Inflammatory macrophage (primary cell): ENCODE results near the gene RAMP2.
A peak's percentile ranks its signal among the peaks of the same experiment; 100 is the strongest.
"Not testable (repeated sequence)": the region's sequence is repeated elsewhere in the genome, so short reads cannot be mapped to it uniquely, and the experiment has no call there.

Source experiments
- DNase-seq, 2 donors: peaks; one replicate each; pipeline ENCODE4 v3.0.0-alpha.2; 2020 to 2022
- total RNA-seq, 18 experiments: gene quantifications; one replicate each; lab custom pipeline; 2026; ENCODE audit warnings: mixed read lengths in 6 of 18, inconsistent platforms in 2 of 18; lab: John Stamatoyannopoulos, UW

RAMP2 gene, protein sequence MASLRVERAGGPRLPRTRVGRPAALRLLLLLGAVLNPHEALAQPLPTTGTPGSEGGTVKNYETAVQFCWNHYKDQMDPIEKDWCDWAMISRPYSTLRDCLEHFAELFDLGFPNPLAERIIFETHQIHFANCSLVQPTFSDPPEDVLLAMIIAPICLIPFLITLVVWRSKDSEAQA
- 0 to 0.29 (median 0.06) reads per million in 18 experiments for total RNA-seq

DNA sequence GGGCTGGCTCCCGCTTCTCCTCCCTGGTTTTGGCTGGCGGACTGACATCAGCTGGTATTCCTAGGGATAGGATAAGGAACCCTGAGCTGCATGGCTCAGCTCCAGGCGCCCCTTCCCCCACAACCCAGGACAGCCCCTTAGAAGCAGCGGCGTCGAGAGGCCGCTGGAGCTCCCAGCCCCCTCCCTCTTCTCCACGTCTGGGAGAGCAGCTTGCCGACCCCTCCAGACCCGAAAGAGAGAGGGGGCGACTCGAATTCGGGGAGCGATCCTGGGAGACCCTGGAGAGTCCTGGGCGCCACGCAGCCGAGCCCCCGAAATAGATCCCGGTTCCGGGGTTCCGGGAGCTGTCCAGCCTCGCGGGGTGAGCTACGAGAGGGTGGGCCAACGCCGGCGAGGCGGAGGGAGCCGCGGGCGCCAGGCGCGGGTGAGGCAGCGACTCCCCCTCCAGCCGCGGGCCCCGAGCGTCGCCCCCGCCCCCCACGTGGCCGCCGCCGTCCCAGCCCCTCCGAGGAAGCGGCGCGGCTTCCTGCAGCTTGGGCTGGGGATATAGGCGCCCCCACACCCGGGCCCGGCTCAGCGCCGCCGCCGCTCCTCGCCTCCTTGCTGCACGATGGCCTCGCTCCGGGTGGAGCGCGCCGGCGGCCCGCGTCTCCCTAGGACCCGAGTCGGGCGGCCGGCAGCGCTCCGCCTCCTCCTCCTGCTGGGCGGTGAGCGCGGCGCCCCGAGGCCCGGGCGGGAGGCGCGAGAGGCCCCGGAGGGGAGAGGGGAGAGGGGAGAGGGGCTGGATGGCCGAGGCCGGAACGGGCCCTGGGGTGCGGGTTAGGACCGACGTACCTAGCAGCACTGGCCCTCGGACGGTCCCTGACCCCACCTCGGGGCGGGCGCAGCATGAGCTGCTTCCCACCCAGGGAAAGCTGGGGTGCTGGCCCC lies at the start of gene RAMP2:
TSS of gene RAMP2 (plus strand) at position 576 of the 930 bp plus-strand sequence. CDS start at position 611, 35 bp downstream.
- DNase-seq, result peak in 1 of 2 donors; percentile 31

DNA sequence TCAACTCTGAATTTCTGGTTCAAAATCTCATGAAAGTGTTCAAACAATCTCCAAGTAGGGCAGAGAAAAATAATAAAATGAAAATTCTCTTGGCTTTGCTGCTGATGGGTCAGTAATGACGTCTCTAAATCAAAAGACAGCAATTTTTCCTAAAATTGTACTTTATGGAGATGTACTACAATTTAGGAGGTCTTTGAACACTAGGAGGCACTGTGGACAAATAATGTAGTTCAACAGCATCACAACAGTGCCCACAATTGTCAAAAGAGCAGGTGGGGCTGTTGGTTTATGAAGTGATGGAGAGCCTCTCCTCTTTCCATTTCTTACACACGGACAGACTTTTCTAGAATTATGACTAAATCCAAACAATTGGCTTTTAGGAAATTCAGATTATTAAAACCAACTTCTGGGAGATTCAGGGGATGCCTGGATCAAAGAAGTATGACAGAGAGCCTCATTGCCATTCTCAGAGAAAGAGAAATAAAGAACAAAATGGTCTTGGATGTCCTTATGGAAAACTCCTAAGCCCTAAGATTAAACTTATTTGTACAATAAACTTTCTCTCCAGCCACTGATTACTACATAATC lies 39.9 kb upstream of the RAMP2 start:
- peak; percentile 63 to 69 for DNase-seq

DNA sequence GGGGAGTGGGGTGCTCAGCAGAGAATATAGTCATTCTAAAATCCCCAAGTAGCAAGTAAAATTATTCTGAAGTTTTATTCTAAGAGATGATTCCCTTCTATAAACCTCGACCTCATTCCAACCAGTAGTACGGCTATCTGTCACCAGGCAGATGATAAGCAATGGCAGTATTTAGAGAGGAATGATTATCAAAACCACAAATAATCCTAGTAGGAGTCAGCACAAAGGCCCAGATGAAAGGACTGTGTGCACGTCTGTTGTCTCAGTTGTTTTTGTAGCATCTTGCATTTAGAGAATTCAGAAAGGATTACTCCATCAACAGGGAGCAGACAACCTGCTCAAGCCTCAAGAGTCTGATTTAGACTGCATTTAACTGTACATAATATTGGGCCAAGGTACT lies 37.4 kb upstream of the RAMP2 start:
- no peak for DNase-seq

DNA sequence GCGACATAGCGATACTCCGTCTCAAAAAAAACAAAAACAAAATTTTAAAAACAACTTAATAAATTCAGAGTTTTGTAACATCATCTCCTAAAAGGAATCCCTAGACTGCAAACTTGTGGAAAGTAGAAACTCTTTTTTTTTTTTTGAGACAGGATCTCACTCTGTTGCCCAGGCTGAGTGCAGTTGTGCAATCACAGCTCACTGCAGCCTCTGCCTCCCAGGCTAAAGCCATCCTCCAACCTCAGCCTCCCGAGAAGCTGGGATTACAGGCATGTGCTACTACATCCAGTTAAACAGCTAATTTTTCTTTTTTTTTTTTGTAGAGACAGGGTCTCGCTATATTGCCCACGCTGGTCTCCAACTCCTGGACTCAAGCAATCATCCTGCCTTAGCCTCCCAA lies 35.9 kb upstream of the RAMP2 start:
- no peak for DNase-seq

DNA sequence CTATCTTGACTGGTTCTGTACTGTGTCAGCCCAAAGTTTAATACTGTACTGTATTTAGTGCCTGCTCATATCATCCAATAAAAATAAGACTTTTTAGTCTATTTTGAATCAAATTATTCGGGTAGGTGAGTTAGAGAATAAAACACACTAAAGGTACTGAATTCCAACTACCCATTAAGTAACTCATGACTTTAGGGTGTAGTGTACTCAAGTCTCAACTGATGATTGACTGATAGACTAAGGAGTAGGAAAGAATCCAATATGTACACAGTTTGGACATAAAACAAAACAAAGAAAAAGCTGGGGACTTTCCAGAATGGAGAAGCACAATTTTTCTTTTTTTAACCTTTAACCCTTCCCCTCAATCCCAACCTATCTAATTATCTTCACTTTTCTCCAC lies 20.3 kb upstream of the RAMP2 start:
- no peak for DNase-seq

DNA sequence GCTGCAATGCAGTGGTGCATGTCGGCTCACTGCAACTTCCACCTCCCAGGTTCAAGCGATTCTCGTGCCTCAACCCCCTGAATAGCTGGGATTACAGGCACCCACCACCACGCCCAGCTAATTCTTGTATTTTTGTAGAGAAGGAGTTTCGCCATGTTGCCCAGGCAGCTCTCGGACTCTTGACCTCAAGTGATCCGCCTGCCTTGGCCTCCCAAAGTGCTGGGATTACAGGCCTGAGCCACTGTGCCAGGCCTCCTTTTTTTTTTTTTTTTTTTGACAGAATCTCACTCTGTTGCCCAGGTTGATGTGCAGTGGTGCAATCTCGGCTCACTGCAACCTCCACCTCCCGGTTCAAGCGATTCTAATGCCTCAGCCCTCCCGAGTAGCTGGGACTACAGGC lies 18.1 kb upstream of the RAMP2 start:
- DNase-seq, result not testable (repeated sequence)

DNA sequence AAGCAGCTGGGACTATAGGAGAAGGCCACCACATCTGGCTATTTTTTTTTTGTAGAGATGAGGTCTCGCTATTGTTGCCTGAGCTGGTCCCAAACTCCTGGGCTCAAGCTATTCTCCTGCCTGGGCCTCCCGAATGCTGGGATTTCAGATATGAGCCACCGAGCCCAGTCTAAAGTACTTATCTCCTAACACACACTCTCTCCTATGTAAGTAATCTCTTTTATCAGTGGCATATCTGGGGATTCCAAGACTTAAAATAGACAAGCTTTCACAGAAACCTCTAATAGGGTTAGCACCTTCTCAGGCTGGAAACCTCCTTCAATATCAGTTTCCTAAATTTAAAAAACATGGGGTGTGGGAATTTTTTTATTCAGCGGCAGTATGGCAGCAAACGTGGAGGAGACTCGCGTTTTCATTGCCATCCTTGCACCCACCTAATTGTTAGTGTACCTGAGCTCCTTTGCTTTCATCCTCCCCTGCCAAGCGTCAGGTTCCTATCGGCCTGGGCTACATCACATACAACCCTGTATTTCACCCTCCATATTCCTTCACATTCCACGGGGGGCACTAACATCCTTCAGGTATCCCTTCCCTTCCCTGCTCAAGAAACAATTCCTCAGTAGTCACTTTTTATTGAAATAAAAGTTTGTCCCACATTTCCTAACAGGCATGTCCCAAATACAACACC lies 17.3 kb upstream of the RAMP2 start:
- DNase-seq, result no peak

DNA sequence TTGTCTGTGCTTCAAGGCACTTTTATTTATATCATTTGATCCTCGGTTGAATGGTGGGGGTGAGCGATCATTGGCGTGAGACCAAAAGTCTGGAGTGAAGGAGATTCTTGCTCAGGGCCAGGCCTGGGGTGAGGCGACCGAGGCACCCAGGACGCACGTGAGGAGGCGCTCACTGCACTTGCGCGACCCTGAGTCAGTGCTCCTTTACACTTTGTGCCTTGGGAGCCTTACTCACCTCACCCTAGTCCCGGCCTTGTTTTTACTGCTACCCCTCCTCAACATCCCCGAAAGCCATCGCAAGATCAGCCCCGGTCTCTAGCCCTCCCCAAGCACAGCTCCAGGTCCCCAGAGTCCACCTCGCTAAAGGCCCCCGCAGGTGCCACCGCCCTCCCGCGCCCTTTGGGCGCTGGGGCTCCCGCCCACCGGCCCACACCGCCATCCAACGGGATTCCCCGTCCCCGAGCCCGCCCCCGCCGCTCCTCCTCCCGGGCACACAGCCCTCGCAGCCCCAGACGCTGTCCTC lies 16.7 kb upstream of the RAMP2 start:
- DNase-seq, result peak; percentile 38 to 46

DNA sequence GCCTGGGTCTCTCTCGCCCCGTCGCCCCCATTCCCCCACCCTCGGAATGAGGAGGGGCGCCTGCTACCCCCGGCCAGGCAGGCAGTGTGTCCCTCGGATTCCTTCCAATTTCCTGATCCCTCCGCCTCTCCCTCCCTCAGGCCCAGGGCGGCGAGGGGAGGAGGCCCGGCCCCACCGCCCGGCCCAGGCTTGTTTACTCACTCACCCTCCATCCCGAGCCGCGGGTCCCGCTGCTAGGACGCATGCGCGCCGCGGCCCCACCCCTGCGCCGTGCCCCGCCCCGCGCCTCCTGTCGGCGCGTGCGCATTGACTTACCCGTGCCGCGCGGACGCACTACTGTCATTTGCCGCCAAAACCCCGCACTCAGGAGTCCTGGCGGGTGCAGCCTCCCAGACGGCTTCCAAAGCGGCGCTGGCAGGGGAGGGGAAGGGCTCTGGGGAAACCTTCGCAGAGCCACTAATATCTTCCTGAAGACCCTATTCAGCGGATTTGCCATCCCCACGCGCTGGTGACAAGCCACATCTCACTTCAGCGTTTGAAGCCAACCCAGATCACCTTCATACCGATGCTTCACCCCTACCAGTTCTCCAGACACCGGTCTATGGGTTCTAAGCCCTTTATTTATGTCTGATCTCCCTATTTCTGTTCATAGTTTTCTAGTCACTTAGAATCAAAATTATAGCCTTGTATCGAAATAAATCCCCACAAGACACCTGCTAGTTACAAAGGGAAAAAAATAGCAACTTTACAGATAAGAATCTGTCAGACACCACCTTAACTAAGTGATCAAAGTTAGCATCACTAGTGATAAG lies 16.0 kb upstream of the RAMP2 start, which contains the start of gene EZH1:
TSS of gene EZH1 (minus strand) at position 235 of the 812 bp plus-strand sequence. CDS start 16,099 bp downstream, outside the sequence.
- peak; percentile 90 to 91 for DNase-seq

DNA sequence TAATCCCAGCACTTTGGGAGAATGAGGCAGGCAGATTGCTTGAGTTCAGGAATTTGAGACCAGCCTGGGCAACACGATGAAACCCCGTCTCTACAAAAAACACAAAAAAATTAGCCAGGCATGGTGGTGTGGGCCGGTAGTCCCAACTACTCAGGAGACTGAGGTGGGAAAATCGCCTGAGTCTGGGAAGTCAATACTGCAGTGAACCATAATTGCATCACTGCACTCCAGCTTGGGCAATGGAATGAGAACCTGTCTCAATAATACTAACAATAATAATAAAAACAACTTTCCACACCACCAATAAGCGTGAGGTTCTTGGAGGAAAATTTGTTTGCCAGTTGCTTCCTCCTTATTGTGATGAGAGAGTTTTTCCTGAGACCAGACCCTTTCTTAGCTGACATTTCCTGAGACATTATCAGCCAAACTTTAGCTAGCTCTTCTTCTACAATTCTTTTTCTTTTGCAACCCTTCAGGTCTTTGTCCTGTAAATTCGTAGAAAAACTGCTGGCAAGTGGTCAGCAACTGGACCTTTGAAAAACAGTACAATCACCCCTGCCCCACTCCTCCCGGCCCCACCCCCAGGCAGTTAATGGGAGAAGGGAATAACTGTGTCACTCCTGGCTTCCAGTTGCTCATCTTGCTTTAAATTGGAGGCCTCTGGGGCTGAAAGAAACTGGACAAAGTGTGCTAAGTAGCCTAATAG lies 12.7 kb upstream of the RAMP2 start:
- no peak for DNase-seq

DNA sequence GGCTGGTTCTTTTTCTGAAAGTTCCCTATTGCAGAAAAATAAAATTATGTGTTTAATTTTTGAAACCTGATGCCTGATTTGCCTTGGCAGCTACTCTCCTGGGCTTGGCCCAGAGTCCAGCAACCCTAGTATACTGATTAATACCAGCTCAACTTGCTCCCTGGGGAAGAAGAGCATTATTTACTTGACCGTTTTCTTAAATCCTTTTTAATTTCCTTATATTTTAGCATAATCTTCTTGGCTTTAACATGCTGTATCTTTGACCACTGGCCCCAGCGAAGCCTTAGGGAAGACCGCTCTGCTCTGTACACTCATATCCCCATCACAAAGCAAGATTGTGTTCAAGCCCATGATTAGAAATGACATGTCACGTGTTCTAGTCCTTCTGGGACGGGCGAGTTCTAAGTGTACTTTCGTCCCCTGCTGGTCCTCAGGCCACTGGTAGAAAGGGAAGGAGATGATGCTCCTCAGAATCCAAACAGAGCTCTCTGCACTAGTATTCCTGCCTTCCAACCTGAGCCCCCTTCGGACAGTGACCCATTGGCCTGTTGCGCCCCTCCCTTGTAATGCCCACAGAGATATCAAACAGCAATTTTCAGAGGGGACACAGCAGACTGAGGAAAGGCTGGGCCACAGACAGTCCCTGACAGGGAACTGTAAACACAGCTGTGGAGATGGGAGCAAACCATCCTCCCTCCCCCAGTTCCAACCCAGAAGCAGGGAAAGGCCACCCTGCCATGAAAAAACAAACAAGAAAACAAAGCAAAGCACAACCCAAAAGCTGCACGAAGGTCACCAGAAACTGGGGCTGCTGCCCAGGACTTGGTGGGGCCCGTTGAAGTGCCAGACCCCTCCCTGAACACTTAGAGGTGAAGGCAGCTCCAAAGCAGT lies 11.9 kb upstream of the RAMP2 start:
- DNase-seq, result no peak

DNA sequence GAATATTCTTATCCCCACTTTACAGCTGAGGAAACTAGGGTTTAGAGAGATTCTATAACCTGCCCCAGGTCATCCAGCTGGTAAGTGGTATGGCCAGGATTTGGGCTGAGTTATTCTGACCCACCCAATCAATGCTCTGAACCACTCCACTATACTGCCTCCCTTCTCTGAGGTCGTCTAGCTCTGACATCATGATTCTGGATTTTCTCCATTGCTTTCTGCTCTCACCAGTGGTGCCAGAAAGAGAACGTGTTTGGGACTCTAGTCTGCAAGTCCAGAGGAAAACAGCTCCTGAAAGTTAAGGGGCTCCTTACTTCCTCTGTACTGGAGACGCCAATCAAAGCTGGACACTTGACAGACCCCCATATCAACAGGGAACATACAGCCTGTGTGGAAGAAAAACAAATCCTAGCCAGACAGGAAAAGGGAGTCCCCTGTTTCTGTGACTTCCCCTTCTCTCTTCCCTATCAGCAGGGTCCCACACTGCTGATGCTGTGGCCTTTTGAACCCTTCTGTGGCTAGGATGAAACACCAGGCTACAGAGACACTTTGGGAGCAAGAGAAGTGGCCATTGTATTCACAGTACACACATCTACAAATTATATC lies 10.2 kb upstream of the RAMP2 start:
- peak; percentile 55 to 57 for DNase-seq

DNA sequence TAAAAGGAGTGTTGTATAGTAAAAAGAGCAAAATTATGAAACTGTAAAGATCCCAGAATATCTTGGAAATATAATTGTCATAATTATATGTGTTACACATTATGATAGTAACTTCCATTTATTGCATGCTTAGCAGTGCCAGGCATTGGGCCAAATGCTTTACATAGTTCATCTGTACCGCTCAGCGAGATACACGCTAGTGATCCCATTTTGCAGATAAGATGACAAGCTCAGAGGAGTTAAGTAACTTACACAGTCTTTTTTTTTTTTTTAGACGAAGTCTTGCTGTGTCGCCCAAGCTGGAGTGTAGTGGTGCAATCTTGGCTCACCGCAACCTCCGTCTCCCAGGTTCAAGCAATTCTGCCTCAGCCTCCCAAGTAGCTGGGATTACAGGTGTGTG lies 9.4 kb upstream of the RAMP2 start:
- DNase-seq, result no peak

DNA sequence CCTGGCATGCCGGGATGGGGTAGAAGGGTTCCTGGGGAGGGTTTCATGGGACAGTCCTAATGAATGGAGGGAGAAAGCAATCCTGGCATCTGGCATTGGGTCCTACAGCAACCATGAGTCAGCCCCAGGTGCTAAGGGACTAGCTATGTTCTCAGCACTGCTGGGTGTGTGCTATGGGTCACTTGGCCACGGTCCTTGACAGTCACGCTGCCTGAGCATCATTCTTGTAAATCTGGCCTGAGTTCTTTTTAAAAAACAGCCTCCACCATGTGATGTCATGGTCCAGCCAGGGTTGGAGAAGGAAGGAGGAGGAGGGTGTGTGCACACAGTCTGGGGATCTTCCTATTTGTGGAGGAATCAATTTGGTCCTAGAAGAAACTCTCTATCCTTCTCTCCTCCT lies 6.2 kb upstream of the RAMP2 start:
- DNase-seq, result peak; percentile 29 to 36

DNA sequence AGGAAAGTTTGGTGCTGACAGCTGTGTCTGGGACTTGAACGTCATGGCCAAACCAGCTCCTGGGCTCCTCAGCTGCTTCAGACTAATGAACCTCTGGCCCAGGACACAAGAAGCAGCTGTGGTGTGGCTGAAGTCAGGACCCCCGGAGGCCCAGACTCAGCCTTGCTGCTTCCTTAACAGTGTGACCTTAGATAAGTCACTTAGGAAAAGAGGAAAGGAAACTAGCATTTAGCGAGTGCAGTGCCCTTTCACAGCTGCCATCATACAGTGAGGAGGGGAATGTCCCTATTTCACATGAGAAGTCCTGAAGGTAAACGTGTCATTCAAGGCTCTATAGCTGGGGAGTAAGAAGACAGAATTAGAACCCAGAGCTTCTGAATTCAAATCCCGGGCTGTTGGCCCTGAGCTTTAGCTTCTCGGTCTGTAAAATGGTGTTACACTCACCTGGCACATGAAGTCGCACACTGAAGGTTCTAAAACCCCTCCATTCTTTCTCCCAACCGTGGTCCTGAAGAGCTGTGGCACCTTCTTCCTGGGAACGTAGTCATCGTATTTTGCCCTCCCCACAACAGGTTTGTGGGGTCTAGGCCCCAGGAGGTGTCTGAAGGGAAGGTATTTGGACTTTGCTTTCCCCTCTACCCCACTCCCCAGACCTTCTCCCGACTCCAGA lies 910 bp upstream of the RAMP2 start:
- DNase-seq, result peak; percentile 57 to 60

DNA sequence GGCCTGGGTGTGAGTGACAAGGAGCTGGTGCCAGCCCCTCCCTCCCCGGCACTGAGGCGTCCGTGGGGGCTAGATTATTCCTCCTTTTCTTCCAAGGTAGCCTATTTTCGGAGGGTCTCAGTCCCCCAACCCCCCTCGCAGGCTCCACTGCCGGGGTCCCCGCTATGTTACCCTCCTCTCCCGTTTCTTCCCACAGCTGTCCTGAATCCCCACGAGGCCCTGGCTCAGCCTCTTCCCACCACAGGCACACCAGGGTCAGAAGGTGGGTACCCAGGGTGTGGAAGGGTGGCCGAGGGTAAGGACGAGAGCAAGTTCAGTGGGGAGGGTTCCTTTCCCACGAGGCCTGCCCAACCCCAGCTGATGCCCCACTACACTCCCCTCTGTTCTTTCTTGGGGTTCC lies 611 bp downstream of the RAMP2 start:
- no peak for DNase-seq

DNA sequence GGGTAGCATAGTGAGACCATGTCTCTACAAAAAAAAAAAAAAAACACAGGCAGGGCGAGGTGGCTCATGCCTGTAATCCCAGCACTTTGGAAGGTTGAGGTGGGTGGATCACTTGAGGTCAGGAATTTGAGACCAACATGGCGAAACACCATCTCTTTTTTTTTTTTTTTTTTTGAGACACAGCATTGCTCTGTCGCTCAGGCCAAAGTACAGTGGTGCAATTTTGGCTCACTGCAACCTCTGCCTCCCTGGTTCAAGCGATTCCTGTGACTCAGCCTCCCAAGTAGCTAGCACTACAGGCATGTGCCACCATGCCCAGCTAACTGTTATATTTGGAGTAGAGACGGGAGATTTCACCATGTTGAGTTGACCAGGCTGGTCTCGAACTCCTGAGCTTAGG lies 5.1 kb downstream of the RAMP2 start:
- DNase-seq, result no peak

DNA sequence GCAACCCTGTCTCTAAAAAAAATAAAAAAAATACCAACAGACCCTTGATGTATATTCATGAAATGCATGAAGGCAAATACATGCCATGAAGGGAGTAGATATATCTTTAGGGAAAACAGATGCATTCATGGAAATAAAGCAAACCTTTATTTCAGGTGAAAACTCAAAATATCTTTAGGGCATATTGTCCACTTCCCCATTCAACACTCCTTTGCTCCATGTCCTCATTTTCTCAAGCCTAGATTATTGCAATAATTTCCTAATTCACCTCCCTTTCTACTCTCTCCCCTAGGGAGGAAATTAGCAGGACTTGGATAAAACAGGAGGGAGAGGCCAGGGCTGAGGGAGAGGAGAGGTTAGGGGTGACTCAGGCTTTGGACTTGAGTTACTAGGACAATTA lies 6.5 kb downstream of the RAMP2 start:
- DNase-seq, result no peak

DNA sequence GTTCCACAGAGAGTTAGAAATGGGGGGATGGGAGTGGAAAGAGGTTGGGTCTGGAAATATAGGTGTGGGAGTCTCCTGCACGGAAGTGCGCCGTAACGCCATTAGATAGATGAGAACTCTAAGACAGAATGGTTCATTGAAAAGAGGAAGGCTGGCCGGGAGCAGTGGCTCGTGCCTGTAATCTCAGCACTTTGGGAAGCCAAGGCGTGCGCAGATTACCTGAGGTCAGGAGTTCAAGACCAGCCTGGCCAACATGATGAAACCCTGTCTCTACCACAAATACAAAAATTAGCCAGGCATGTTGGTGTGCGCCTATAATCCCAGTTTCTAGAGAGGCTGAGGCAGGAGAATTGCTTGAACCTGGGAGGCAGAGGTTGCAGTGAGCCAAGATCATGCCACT lies 7.0 kb downstream of the RAMP2 start:
- DNase-seq, result not testable (repeated sequence)
